ENCODE results near the gene VCL.

DNA sequence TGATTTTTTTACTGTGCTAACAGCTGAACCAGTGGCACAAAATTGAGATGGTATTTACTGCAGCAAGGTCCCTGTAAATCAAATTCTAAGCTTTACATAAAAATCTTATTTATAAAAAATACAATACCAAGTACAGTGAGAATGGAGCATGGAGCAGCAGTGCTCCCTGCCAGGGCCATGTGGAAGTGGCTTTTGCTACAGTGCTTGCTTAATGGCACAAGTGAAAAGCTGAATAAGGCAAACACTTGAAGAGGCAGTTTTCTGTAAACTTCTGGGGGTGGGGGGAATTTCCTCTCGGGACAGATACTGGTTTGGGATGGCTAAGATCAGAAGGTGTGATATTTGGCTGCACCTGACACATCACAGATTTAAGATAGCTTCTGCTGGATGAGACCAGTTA lies 125.2 kb downstream of the VCL start:
- TF ChIP-seq, protein P1, sequence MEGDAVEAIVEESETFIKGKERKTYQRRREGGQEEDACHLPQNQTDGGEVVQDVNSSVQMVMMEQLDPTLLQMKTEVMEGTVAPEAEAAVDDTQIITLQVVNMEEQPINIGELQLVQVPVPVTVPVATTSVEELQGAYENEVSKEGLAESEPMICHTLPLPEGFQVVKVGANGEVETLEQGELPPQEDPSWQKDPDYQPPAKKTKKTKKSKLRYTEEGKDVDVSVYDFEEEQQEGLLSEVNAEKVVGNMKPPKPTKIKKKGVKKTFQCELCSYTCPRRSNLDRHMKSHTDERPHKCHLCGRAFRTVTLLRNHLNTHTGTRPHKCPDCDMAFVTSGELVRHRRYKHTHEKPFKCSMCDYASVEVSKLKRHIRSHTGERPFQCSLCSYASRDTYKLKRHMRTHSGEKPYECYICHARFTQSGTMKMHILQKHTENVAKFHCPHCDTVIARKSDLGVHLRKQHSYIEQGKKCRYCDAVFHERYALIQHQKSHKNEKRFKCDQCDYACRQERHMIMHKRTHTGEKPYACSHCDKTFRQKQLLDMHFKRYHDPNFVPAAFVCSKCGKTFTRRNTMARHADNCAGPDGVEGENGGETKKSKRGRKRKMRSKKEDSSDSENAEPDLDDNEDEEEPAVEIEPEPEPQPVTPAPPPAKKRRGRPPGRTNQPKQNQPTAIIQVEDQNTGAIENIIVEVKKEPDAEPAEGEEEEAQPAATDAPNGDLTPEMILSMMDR (IDR thresholded peaks at IDR 0.05) = no peak
- no peak for TF ChIP-seq POLR2A (IDR thresholded peaks at IDR 0.05)
- no peak for TF ChIP-seq EP300 (IDR thresholded peaks at IDR 0.05)
- no peak for TF ChIP-seq POLR2AphosphoS5 (IDR thresholded peaks at IDR 0.05)

Measured in upper lobe of left lung (tissue), 4 donors.